ENCODE measurements around the gene ERMAP. TPM values are rescaled to one million over a fixed set of nuclear protein-coding genes. Genes with fewer than 3 reads are reported as not detected.
A peak's percentile ranks its signal among the peaks of the same experiment; 100 is the strongest.

ERMAP gene
- total and polyA plus RNA-seq, 2 experiments from 2014 or later, result 4.1 to 9.5 TPM

DNA sequence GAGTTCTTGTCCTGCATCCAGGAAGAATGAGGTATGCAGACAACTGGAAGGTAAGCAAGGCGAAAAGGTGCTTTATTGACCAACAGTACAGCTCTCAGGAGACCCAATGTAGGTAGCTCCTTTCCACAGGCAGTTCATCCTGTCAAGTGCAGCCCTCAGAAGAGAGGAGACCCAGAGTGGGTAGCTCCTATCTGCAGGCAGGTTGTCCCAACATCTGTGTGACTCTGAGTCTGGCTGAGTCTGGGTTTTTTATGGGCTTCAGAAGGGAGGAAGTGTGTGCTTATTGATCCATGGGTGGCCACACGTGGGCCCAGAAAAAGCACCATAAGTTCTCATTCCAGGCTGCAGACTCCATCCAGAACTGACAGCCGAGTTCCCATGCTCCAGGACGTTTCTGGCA lies 63.5 kb downstream of the ERMAP start:
- no peak for TF ChIP-seq CTCF (IDR thresholded peaks at IDR 0.05; ENCODE audit: low read depth, low read length)
- no peak for DNase-seq (ENCODE audit: low read depth in 1 of 2, low spot score in 1 of 2)
- Histone ChIP-seq H3K4me3 (no peak overlapping the region), H3K9me3 (ENCODE audit: low read depth) (no peaks in the 10 kb centered on the region), H3K36me3 (no peaks in the 10 kb centered on the region), H3K27me3 (no peaks in the 10 kb centered on the region), H3K4me1 (ENCODE audit: low read depth) (peaks cover 8% of the 10 kb centered on the region), H3K27ac (no peak overlapping the region)

- H3K9me3 ChIP-seq (ENCODE audit: low read depth), result no peaks in the 10 kb centered on the region
- no peak overlapping the region for H3K4me3 ChIP-seq
- no peak overlapping the region for H3K27ac ChIP-seq
- H3K36me3 ChIP-seq, result no peaks in the 10 kb centered on the region
- H3K4me1 ChIP-seq (ENCODE audit: low read depth), result no peaks in the 10 kb centered on the region
- no peak for DNase-seq (ENCODE audit: low read depth in 1 of 2, low spot score in 1 of 2)
- H3K27me3 ChIP-seq, result no peaks in the 10 kb centered on the region
- TF ChIP-seq CTCF (IDR thresholded peaks at IDR 0.05; ENCODE audit: low read depth, low read length), result no peak
Observed at GRCh38 chr1:42886046-42886739, 69.3 kb downstream of the ERMAP start.

- Histone ChIP-seq H3K4me1 (ENCODE audit: low read depth) (no peaks in the 10 kb centered on the region), H3K4me3 (no peak overlapping the region), H3K9me3 (ENCODE audit: low read depth) (no peaks in the 10 kb centered on the region), H3K36me3 (no peaks in the 10 kb centered on the region), H3K27ac (no peak overlapping the region), H3K27me3 (no peaks in the 10 kb centered on the region)
- peak in 1 of 2 donors; percentile 21 for DNase-seq (ENCODE audit: low read depth in 1 of 2, low spot score in 1 of 2)
- no peak for TF ChIP-seq CTCF (IDR thresholded peaks at IDR 0.05; ENCODE audit: low read depth, low read length)
Observed at GRCh38 chr1:42886800-42887199, 69.9 kb downstream of the ERMAP start.

DNA sequence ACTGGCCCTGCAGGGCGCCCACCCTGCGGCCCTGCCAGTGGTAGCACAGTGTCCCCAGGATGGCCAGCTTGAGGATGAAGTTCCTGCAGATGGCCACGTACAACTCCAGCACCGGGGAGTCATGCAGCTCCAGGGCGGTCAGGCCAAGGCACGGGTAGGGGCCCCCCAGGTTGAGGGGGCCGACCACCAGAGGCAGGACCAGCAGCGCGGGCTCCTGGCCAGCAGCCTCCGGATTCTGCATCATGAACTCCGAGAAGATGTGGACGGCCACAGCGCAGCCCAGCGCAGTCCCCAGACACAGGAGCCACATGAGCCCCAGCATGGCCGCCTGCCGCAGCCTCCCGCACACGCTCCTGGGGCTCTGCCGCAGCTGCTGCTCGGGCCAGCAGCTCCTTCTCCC lies 70.4 kb downstream of the ERMAP start:
- no peak for TF ChIP-seq CTCF (IDR thresholded peaks at IDR 0.05; ENCODE audit: low read depth, low read length)
- H3K36me3 ChIP-seq, result no peaks in the 10 kb centered on the region
- no peaks in the 10 kb centered on the region for H3K4me1 ChIP-seq (ENCODE audit: low read depth)
- no peaks in the 10 kb centered on the region for H3K9me3 ChIP-seq (ENCODE audit: low read depth)
- H3K4me3 ChIP-seq, result no peak overlapping the region
- DNase-seq (ENCODE audit: low read depth in 1 of 2, low spot score in 1 of 2), result no peak
- no peaks in the 10 kb centered on the region for H3K27me3 ChIP-seq
- H3K27ac ChIP-seq, result no peak overlapping the region

DNA sequence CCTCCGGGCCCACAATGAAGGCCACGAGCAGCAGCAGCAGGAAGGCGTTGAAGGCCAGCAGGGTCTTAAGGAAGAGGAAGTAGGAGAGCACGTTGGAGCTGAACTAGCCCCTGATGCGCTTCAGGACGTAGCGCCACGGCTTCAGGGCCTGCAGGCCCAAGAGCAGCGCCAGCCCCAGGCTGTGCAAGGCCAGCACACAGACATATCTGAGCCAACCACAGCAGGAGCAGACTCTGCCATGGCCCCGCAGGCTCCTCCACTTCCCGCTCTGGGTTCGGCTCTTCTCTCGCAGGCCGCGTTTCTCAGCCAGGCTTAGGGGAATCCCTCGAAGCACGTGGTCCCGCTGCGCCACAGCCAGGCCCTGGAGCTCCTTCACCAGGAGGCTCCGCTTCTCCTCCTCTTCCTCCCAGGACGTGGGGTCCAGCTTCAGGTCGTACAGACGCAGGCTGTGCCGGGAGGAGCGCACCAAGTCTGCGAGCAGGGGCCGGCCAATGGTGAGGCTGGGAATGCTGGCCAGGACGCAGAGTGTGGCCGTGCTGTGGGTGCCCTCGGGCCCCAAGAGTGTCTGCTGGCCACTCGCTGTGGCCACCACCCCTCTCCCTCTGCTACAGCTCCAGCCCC lies 71.2 kb downstream of the ERMAP start:
- Histone ChIP-seq H3K36me3 (no peaks in the 10 kb centered on the region), H3K4me1 (ENCODE audit: low read depth) (no peaks in the 10 kb centered on the region), H3K27me3 (no peaks in the 10 kb centered on the region), H3K9me3 (ENCODE audit: low read depth) (no peaks in the 10 kb centered on the region), H3K27ac (no peak overlapping the region), H3K4me3 (no peak overlapping the region)
- no peak for DNase-seq (ENCODE audit: low read depth in 1 of 2, low spot score in 1 of 2)
- TF ChIP-seq CTCF (IDR thresholded peaks at IDR 0.05; ENCODE audit: low read depth, low read length), result no peak
